NT2/D1 (cell line): Measurements from ENCODE around the gene NOP58.

Experiments
- YY1 ChIP-seq: IDR thresholded peaks from 2 replicates; pipeline ENCODE4 v1.6.1; 2011; ENCODE audit not compliant: insufficient read length, insufficient read depth
- ZNF274 ChIP-seq: IDR thresholded peaks from 2 replicates; pipeline ENCODE4 v1.6.1; 2011; ENCODE audit warnings: mild to moderate bottlenecking, low read depth, low read length

DNA sequence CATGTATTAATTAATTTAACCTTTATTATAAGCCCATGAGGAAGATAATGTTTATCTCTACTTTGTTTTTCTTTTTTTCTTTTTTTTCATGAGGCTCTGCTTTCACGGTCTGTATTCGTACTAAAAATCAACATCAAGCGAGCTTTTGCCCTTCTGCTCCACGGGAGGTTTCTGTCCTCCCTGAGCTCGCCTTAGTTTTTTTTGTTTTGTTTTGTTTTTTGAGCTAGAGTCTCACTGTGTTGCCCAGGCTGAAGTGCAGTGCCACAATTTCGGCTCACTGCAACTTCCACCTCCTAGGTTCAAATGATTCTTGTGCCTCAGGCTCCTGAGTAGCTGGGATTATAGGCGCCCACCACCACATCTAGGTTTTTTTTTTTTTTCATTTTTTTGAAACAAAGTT, 80.6 kb downstream of the NOP58 start:
- TF ChIP-seq ZNF274 (no peak), YY1 (no peak)
